HG02870 (cell line): ENCODE results near the gene ZSWIM9.
"Not testable (repeated sequence)": the region's sequence is repeated elsewhere in the genome, so short reads cannot be mapped to it uniquely, and the experiment has no call there.

Source experiments
- ATAC-seq: cut with Tn5 transposase; IDR thresholded peaks from one replicate; pipeline ENCODE4 v1.9.1; 2021; ENCODE audit warnings: mild to moderate bottlenecking, moderate library complexity; ENCODE audit not compliant: unreplicated experiment

ZSWIM9 gene

GRCh38 chr19:48213959-48214358, 43.5 kb downstream of the ZSWIM9 start:
- ATAC-seq, result no peak

- no peak for ATAC-seq
Measured at GRCh38 chr19:48216933-48217332, 46.5 kb downstream of the ZSWIM9 start.

- no peak for ATAC-seq
Measured at GRCh38 chr19:48218997-48219396, 48.5 kb downstream of the ZSWIM9 start.

- ATAC-seq, result not testable (repeated sequence)
Measured at GRCh38 chr19:48220784-48221183, 50.3 kb downstream of the ZSWIM9 start.

- ATAC-seq, result no peak
Measured at GRCh38 chr19:48221628-48222027, 51.1 kb downstream of the ZSWIM9 start.

GRCh38 chr19:48230555-48231129, 60.2 kb downstream of the ZSWIM9 start:
- no peak for ATAC-seq

GRCh38 chr19:48237057-48237456, 66.6 kb downstream of the ZSWIM9 start:
- ATAC-seq, result no peak

- ATAC-seq, result no peak
Measured at GRCh38 chr19:48239120-48239519, 68.6 kb downstream of the ZSWIM9 start.

GRCh38 chr19:48239582-48240141, 69.2 kb downstream of the ZSWIM9 start:
- ATAC-seq, result no peak

- not testable (repeated sequence) for ATAC-seq
Measured at GRCh38 chr19:48241771-48242170, 71.3 kb downstream of the ZSWIM9 start.

- ATAC-seq, result no peak
Measured at GRCh38 chr19:48244281-48244680, 73.8 kb downstream of the ZSWIM9 start.

- ATAC-seq, result no peak
Measured at GRCh38 chr19:48246101-48246500, 75.6 kb downstream of the ZSWIM9 start.

- ATAC-seq, result no peak
Measured at GRCh38 chr19:48247212-48247611, 76.7 kb downstream of the ZSWIM9 start.
